ENCODE measurements around the gene ZC4H2.
"Not testable (repeated sequence)": the region's sequence is repeated elsewhere in the genome, so short reads cannot be mapped to it uniquely, and the experiment has no call there.

The ZC4H2 gene

GRCh38 chrX:64975989-64976672 is at the start of gene ZC4H2:
Gene ZC4H2, minus strand, starts transcription at chrX:64976450. Its CDS starts 73 bp downstream, at chrX:64976377.
- peak; percentile 16 to 27 (median 27) for DNase-seq (ENCODE audit: low read depth in 3 of 3, low spot score in 1 of 3)

GRCh38 chrX:65017451-65017850 is 41.2 kb upstream of the ZC4H2 start:
- no peak for DNase-seq (ENCODE audit: low read depth in 3 of 3, low spot score in 1 of 3)

- DNase-seq (ENCODE audit: low read depth in 3 of 3, low spot score in 1 of 3), result no peak
Measured at GRCh38 chrX:65014230-65014629, 38.0 kb upstream of the ZC4H2 start.

DNA sequence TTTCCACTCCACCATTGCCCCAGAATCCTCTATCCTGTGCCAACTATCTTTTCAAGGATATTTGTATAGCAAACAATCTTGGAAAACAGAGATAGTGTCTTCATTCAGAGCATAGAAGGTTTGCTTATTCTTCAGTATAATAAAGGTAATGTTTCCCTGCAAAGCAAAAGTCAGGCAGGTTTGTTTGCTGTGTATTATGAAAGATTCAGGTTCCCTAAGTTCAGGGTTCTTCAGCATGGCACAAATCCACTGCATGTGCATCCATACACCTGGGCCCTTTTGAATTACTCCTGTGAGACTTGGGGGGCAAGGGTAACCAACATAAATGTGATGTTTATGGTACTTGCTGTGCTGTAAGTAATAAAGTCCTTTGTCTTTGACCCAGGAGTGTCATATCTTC is 33.2 kb upstream of the ZC4H2 start:
- no peak for DNase-seq (ENCODE audit: low read depth in 3 of 3, low spot score in 1 of 3)

GRCh38 chrX:65002208-65002607 is 26.0 kb upstream of the ZC4H2 start:
- not testable (repeated sequence) for DNase-seq (ENCODE audit: low read depth in 3 of 3, low spot score in 1 of 3)

GRCh38 chrX:64996805-64997204 is 20.6 kb upstream of the ZC4H2 start:
- no peak for DNase-seq (ENCODE audit: low read depth in 3 of 3, low spot score in 1 of 3)

DNA sequence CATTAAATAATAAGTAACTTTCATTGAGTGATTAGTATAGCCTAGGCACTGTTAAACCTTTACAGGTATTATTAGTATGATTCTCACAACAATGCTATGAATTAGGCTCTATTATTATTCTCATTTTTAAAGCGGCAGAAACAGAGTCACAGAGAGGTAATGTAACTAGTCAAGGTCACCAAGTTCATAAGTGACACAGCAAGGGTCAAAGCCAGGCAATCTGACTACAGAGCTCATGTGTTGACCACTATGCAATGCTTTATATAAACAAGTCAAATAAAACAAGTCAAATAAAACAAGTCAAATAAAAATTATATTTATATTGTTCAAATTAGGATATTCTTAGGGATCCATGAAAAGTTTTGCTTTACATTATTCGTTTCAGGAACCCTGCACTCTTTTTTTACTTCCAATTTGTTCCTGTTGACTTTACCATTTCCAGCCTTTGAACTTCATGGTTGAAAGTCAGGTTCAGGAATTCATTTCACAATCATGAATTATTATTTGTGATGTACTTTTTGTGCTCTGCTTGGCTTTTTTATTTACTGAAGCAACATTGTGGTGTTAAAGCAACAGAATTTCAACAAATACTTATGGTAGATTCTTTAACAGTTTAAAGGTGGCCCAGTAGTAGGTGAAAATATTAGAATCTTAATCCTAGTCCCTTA is 18.0 kb upstream of the ZC4H2 start:
- no peak for DNase-seq (ENCODE audit: low read depth in 3 of 3, low spot score in 1 of 3)

DNA sequence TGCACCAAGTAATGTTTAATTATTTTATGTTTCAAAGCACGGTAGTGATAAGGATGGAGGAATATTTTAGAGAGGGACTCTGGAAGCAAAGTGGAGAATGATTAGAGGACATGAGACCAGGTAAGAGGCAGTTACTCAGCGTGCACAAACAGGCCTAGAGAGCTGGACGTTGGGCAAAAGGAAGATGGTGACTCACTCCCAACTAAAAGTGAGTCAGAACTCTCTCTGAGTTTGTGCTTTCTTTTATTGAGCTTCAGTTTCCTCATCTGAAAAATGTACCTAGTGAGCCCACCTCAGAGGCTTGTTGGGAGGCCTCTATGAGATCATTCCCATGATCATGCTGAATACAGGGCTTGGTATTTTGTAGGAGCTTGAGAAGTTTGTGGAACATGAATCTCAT is 1.6 kb upstream of the ZC4H2 start:
- DNase-seq (ENCODE audit: low read depth in 3 of 3, low spot score in 1 of 3), result no peak

- no peak for DNase-seq (ENCODE audit: low read depth in 3 of 3, low spot score in 1 of 3)
Measured at GRCh38 chrX:64977051-64977450, 801 bp upstream of the ZC4H2 start.

DNA sequence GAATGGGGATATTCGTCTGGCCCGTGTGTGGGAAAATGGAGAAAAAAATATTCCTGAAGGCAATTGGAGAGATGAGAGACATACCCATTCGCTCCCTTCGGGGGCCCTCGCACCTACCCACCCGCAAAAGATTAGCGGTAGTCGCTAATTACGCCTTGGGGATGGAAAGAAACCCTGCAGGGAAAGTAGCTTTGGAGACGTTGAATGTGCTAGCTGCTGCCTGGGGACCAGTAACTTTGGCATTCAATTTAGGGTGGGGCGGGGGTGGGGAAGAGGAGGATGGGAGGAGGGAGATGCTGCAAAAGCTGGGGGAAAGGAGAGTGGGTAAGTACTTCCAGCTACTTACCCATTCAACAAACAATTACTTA is 407 bp upstream of the ZC4H2 start:
- no peak for DNase-seq (ENCODE audit: low read depth in 3 of 3, low spot score in 1 of 3)

DNA sequence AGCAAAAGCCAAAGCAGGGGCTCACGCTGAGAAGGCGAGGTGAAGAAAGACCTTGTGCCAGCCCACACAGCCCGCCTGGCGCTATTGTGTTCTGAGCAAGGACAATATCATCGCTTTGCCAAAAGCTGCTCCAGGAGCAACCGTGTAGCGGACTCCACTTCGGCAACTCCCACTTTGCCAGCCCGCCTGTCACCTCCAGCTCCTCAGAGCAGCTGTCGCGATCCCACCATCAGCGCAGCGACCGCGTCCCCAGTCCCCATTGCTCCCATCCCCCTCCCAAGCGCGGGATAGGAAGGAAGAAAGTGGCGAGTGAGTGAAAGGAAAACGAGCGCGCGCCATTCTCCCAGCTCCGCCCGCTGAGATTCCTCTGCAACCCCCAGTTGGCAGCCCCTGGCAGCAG is 759 bp downstream of the ZC4H2 start:
- peak in 1 of 3 donors; percentile 1 for DNase-seq (ENCODE audit: low read depth in 3 of 3, low spot score in 1 of 3)

GRCh38 chrX:64925480-64925879 is 50.8 kb downstream of the ZC4H2 start:
- no peak for DNase-seq (ENCODE audit: low read depth in 3 of 3, low spot score in 1 of 3)

DNA sequence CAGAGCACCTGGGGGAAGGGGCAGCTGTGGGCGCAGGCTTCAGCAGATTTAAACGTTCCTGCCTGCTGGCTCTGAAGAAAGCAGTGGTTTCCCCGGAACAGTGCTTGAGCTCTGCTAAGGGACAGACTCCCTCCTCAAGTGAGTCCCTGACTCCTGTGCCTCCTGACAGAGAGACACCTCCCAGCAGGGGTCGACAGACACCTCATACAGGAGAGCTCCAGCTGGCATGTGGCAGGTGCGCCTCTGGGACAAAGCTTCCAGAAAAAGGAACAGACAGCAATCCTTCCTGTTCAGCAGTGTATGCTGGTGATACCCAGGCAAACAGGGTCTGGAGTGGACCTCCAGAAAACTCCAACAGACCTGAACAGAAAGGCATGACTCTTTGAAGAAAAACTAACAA is 68.1 kb downstream of the ZC4H2 start:
- no peak for DNase-seq (ENCODE audit: low read depth in 3 of 3, low spot score in 1 of 3)

GRCh38 chrX:64894454-64895038 is 81.7 kb downstream of the ZC4H2 start:
- peak in 1 of 3 donors; percentile 0 for DNase-seq (ENCODE audit: low read depth in 3 of 3, low spot score in 1 of 3)

- no peak for DNase-seq (ENCODE audit: low read depth in 3 of 3, low spot score in 1 of 3)
Measured at GRCh38 chrX:64885850-64886249, 90.4 kb downstream of the ZC4H2 start.

GRCh38 chrX:64878709-64879108 is 97.5 kb downstream of the ZC4H2 start:
- not testable (repeated sequence) for DNase-seq (ENCODE audit: low read depth in 3 of 3, low spot score in 1 of 3)

GRCh38 chrX:64867217-64867616 is 109.0 kb downstream of the ZC4H2 start:
- no peak for DNase-seq (ENCODE audit: low read depth in 3 of 3, low spot score in 1 of 3)
